GM21515 (cell line): ENCODE results near the gene HOXB5.

ENCODE experiments used
- ATAC-seq: cut with Tn5 transposase; IDR thresholded peaks from one replicate; pipeline ENCODE4 v1.9.1; 2021; ENCODE audit not compliant: unreplicated experiment

HOXB5 gene

GRCh38 chr17:48593126-48593829 lies at the start of gene HOXB5:
Gene HOXB5 (minus strand): TSS chr17:48593779. CDS start chr17:48593682, 97 bp downstream.
- no peak for ATAC-seq

- ATAC-seq, result no peak
Observed at GRCh38 chr17:48642843-48643696, 49.5 kb upstream of the HOXB5 start.

DNA sequence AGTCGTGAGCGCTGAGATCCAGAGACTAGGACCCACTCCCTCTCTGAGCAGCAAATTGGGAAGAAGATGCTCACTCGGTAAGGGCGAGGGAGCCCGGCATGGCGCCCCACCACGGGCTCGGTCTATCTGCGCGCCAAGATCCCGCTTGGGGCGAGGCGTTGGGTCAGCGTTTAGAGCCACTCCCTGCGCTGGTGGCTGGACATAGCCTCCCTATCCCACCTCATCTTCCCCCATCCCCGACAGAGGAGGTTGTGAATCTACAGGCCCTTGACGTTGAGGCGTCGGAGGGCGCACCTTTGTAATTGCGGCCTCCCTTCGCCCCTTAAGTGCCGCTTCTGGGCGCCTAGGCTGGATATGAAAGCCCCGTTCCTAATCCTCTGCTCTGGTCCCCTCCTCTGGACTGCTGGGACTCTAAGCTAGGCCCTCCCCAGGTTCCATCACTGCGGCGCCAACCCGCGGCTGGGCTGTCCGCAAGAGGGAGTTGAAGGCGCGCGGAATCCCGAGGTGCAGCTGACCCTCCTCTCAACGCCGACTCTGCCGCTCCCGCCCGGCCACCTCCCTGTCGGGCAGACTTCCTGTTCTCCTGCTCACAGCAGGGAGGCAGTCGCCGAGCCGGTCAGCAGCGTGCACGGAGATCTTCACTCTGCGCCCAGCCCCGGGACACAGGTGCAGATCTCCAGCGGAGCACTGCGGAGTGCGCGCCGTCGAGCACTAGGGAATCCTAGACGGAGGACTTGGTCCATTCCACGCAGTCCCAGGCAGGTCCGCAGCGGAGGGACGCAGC lies 48.7 kb upstream of the HOXB5 start:
- no peak for ATAC-seq

DNA sequence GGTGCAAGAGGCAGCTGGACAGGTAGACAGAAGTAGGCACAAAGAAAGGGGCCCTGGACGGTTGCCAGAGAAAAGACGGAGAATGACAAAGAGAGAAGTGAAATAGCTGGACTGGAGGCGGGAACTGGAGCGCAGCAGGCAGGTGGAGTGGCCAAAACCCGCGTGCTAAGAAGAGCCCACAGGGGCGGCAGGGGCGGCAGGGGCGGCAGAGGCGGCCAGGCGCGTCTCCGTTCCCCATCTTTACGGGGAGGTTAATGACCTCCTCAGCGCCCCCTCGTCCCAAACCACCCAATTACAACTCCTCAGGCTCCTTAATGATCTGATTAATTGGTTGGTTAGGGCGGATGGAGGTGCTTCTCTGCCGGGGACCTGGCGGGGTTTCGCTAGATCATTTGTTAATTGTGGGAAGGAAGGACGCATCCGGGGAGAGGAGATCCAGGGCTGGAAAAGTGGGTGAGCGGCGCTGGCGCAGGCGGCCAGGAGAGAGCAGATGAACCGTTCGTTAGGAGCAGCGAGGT lies 48.0 kb upstream of the HOXB5 start:
- ATAC-seq, result no peak

DNA sequence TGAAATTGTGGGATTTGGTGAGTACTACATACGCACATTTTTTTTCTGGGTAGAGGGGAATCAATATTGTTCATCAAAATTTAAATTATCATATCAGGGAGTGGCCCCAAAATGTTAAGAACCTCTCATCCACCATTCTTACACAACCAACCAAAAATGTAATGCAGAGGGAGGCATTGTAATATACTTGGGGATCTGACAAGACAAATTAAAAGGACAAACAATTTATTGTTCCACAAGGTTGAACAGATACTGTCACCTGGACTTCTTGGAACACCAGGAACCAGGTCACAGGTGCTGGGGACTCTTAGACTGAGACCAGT lies 47.2 kb upstream of the HOXB5 start:
- ATAC-seq, result no peak

GRCh38 chr17:48639982-48640857 lies 46.6 kb upstream of the HOXB5 start:
- ATAC-seq, result no peak

GRCh38 chr17:48639136-48639535 lies 45.6 kb upstream of the HOXB5 start:
- ATAC-seq, result no peak

- ATAC-seq, result no peak
Observed at GRCh38 chr17:48637323-48638260, 44.0 kb upstream of the HOXB5 start.

- no peak for ATAC-seq
Observed at GRCh38 chr17:48636177-48637018, 42.8 kb upstream of the HOXB5 start.

DNA sequence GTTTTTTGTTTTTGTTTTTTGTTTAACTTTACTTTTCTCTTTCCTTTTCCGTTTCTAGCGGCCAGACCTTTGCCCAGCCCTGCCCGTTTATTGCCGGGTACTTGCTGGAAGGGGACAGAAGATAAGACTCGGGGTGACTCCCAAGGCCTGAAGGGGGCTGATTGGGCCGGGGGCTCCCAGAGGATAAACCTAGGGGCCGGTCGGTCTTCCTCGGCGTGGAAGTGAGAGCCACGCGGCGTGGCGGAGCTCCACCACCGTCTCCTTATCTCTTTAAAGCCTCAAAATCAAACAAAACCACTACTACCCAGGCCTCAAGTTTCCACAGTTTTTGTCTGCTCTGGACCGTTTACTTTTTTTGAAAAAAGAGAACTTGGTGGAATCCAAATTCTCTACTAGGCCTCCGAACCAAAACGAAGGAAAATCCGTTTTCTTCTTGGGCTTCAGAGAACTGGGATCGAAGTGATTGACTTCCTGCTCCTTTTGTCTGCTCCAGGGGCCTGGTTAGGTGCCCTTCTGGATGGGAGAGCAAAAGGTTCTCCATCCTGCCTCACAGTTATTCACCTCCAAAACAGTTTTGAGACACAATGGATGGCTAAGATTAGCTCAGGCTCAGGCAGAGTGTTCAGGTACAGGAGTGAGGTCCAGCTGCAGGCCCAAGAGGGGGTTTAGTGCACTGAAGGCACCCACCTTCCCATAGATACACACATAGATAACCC lies 41.1 kb upstream of the HOXB5 start:
- no peak for ATAC-seq

DNA sequence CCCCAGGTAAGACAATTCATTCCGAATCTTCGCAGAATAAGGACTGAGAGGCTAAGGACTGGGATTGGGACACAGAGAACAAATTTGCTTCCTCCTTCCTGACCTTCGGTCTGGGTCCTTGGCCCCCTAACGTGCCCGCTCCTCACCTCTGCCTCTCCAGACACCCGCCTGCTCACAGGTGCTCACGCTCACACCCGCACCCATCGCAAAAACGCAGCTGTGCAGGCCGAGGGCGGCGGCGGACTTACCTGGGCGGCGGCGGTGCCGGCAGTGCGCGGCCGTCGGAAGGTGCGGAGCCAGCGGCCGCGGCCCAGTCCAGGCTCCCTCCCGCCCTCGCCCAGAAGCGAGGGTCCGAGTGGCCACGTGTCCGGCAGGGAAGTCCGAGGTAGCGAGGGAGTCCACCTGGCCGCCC lies 39.7 kb upstream of the HOXB5 start:
- ATAC-seq, result no peak

DNA sequence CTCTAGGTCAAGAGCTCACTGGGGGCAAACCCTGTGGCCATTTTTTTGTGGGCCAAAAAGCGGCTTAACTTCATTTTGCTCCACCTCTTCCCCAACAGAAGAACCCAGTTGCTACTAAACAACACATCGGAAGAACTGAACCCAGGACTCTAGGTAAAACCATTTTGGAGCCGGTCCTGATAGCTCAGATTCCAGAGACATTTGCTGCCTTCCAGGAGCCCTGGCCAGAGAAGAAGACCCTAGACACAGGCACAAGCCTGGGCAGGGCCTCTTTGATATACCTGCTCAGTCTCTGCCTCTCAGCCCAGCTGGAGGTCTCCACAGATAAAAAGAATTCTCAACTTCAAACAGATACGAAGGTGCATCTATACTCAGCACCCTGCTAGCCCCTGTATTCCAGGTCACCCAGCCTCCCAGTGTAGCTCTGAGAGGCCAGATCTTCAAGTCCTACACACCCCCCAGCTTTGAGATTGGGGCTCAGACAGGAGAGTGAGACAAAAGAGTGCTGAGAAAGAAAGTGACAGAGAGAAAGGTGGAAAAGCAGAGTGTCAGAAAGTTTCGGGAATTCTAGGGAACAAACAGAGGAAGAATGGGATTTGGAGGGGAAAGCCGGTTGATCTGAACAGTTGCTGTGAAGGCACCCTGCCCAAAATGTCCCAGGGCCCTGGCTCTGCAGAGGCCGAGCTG lies 39.1 kb upstream of the HOXB5 start:
- ATAC-seq, result no peak

GRCh38 chr17:48631693-48632578 lies 38.4 kb upstream of the HOXB5 start:
- no peak for ATAC-seq

GRCh38 chr17:48630925-48631692 lies 37.5 kb upstream of the HOXB5 start:
- ATAC-seq, result no peak
